HG02973 (cell line): ENCODE measurements around the gene ARF1.
"Not testable (repeated sequence)": the region's sequence is repeated elsewhere in the genome, so short reads cannot be mapped to it uniquely, and the experiment has no call there.

Source experiments
- ATAC-seq: cut with Tn5 transposase; IDR thresholded peaks from one replicate; pipeline ENCODE4 v1.9.1; 2021; ENCODE audit warnings: moderate library complexity; ENCODE audit not compliant: unreplicated experiment

ARF1 gene

DNA sequence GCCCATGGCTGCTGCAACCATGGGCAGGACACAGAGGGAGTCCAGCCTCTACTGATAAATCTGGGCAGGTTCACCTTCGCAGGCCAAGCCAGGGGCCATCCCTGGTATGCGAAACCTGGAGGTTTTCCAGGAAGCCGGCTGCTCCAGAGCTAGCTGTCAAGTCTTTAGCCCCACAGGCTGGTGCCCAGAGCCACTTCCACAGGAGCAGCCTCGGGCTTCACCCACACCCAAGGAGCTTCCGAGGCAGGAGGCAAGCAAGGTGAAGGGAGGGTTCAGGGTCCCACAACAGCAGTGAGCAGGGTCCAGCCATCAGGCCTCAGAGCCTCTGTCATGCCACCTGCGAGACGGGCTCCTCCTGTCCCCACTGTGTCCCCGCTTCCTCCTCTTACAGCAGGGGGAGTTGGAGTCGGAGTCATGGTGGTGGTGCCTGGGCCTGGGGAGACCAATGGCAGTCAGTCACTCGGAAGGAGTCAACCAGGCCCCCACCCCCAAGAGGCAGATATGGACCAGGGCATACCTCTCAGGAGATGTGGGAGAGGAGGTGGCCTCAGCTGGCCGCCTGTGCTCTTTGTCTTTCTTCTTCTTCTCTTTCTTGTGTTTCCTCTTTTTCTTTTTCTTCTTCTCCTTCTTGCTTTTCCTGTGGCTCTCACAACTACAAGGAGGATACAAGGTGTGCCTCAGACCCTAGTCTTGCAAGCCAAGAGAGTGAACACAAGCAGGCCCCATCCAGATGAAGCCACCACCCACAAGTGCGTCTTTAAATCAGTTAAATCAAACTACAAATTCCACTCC lies 18.5 kb downstream of the ARF1 start:
- no peak for ATAC-seq

DNA sequence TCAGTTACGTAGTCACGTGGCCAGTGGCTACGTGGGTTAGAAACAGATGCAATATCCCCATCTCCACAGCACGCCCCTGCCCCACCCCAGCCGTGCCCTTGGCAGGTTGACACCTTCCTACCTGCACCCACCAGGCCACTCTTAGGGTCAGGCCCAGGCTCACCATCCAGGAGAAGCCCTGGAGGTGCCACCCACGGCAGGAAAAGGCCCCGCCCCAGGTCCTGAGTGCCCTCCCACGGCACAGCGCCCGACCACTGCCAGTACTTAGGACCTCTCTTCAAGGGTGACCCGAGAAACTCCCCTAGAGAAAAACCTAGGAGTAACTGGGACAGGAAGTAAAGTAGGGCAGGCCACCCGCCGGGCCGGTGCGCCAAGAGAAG lies 19.1 kb downstream of the ARF1 start:
- no peak for ATAC-seq

DNA sequence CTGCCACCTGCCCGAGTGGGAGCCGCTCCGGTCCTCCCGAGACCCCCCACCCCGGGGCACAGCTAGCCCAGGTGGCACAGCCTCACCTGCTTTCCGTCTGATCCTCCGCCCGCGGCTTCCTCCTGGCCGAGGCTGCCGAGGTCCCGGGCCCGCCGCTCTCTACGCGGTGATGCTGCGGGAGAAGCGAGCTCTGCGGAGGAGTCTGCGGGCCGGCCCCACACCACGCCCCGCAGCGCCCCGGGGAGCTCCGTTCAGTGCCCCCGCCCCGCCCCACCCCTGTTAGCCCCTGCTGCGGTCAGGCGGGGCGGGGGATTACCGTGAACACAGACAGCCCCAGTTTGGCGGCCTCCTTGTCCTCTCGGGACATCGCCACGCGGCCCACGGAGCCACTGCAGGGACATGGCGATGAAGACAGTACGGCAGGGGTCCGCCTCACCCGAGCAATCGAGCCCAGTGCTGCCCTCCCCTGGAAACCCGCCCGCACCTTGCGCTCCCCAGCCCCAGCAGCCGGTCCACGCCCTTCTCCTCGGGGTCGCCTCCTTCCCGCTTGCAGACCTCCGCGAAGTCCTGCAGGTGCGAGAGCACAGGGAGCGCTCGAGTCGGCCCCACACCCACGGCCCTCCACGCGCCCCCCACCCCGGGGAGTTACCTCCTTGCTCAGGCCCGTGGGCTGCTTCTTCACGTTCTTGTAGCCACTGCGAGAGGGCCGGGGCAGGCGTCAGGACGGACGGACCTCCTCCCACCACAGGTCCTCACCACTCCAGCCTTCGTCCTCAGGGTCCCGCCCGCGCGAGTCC lies 19.7 kb downstream of the ARF1 start:
- ATAC-seq = peak; percentile 23

DNA sequence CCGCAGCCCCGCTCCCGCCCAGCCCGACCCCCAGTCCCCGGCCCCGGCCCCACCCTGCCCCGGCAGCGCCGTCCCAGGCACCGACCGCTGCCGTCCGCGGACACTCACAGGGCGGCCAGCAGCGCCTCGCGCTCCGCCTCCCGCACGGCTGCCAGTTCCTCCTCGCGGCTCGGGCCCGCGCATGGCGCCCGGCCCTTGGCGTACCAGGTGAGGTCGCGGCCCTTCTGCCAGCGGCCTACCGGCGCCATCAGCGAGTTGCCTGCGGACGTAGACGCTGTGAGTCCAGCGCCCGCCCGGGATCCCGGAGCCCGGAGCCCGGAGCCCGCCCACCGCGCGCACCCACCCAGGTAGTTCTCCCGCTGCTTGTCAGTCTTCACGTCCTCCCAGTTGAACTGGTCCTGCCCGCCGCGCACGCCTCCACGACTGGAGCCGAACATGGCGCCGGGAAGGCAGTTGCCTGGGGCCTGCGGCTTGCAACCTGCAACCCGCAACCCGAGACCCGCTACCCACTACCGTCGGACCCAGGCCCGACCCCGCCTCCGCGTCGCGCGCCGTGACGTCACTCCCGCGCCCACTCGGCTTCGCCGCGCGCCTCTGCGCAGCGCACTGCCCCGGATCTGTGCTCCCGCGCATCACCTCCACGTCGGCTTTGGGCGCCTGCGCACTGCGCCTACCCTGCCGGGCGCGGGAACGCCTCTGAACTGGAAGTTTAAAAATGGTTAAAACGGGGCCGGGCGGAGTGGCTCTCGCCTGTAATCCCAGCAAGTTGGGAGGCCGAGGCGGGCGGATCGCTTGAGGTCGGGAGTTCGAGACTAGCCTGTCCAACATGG lies 20.5 kb downstream of the ARF1 start, which contains the start of gene C1orf35:
Gene C1orf35, minus strand, starts transcription at position 535 of the 830 bp plus-strand sequence. Its CDS starts 98 bp downstream, at position 437.
- peak; percentile 59 for ATAC-seq

- ATAC-seq = no peak
These were observed 22.2 kb downstream of the ARF1 start for GRCh38 chr1:228104526-228105269.

DNA sequence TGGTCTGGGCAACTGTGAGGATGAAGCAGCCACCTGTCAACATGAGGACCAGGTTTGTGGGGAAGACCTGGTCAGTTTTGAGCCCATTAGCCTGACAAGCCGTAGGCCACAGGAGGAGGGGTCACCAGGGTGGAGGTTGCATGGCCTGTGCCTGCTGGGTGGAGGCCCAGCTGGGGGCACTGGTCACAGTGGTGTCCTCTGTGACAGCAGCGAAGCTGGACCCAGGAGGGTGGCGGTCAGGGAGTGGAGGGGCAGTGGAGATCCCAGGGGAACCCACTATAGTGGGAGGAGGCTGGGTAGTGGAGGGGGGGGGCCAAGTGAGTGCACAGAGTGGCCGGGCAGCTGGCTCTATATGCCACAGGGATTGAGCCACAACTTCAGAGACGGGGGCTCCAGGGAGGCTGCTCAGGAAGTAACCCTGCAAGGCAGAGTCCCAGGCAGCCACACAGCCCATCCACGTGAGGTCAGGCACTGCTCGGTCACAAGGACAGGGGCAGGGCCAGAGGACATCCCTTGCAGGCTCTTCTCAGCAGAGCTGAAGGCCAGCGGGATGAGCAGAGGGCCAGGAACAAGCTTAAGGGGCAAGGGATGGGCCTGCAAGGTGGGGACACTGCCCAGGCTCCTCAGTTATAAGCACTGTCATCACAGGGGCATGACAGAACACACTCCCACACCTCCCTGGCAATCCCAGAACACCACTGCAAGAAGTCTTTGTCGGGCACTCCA lies 22.9 kb downstream of the ARF1 start:
- ATAC-seq = no peak

DNA sequence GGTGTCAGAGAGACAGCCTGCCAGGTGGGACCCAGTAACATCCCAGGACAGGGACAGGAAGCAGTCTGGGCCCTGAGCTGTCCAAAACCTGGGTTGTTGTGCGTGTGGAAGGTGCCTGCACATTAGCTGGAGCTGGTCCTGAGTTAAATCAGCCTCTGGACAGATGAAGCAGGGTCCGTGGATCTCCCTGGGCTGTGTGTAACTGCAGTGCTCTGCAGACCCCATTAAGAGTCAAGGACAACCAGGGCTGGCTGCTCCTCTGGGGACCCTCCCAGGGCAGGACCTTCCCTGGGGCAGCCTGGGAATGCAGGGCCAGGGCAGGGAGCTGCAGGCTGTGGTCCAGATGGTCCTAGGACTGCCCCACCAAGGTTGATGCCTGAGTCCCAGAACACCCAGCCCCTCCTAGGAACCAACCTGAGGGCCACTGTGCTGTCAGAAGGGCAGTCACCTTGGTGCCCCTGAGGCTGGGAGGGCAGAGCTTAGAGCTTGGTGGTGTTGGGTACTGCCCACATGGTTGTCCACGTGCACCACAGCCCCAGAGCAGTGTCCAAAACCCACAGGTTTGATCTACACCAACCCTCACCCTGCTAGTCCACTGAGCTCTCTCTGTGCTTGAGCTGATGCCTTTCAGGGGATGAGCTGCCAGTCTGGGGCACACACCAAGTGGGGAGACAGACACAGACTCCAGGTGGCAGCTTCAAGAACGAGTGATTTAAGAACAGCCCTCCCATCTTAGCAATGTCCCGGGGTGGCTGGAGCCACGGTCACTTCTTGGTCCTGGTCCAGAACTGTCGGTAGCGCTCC lies 23.7 kb downstream of the ARF1 start:
- no peak for ATAC-seq

- no peak for ATAC-seq
These were observed 24.2 kb downstream of the ARF1 start for GRCh38 chr1:228106800-228107054.

DNA sequence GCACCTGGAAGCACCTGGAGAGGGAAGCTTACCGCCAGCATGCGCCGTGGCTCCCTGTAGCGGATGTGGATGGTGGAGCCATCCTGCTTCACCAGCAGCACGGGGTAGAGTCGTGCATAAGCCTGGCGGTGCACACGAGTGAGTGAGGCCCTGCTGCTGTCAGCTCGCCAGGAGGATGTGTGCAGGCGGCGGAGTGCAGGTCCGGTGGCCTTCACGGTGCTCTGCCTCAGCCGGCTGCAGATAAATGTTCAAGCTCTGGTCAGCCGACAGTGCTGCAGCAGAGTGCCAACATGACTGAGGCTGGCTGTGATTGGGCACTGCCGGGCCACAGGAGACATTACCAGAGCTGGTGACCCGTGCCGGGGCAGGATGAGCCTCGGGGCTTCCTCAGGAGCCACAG lies 25.1 kb downstream of the ARF1 start:
- no peak for ATAC-seq

DNA sequence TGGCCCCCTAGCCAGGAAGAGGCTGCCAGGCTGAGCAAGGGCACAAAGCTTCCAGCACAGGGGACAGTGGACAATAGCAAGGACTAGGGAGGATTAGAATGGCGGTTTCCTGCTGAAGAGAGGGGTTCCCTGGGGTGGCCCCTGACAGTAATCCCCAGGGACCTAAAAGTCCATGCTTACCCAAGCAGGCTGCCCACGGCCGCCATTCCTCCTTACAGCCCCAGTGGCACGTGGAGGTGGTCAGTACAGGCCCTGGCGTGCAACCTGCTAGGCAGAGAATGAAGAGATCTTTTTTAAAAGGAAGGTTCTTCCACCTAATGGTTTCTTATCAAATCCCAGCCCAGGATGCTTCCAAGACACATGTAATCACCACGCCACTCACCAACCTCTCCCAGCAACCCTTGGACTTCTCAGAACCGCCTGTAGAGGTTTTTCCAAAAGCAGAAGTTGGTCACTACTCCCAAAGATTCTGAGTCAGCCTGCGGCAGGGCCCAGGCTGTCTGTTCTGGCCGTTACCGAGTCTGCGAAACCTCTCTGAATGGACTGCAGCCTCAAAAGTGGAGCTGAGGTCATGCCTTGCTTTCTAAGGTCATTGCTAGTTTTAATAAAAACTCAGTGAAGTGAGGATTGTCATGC lies 25.7 kb downstream of the ARF1 start:
- ATAC-seq = no peak

DNA sequence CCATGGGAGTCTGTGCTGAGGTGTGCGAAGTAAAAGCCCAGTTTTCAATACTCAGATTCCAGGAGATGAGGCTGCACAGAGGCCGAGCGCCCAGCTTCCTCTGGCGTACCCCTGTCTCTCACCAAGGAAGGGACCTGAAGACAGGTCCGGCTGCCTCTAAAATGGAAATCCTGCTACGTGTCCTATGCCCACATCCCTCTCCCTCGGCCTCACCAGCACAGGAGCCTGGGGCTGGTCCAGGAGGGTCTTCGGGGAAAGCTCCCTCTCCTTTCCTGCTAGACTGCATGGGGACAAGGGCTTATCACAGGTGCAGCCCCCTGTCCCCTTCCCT lies 26.2 kb downstream of the ARF1 start:
- ATAC-seq = no peak

DNA sequence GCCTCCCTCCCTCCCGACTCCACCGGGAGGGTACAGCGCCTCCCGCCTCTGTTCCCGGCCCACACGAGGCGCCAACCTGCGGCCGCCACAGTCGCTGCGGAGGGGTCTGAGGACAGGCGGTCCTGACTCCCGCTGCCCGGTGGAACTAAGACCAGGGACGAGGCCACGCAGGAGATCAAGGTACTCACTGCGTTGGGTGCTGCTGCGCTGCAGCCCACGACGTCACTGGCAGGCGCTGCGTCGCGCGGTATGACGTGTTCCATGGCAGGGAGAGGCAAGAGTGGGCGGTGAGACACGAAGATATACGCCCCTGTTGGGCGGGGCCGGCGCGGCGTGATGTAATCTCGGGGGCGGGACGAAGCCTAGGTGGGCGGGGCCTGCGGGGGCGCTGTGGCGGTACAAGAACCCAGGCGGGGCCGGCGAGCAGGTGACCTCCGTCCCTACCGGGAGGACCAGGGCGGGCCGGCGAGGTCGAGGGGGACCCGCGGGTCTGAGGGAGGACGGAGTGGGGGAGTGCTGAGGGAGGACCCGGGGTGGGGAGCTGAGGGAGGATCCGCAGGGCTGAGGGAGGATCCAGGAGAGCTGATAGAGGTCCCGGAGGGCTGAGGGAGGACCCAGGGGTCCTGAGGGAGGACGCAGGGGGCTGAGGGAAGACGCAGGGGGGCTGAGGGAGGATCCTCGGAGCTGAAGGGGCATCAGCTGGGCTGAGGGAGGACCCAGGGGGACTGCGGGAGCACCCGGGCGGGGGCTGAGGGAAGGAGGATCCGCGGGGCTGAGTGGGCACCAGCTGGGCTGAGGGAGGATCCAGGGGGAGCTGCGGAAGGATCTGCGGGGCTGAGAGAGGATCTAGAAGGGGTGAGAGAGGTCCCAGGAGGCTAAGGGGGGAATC lies 26.8 kb downstream of the ARF1 start, which contains the start of gene MRPL55:
Gene MRPL55, minus strand, starts transcription at position 227 of the 889 bp plus-strand sequence. CDS start 1,039 bp downstream, outside the sequence.
- peak; percentile 75 for ATAC-seq

GRCh38 chr1:228109962-228110488 lies 27.5 kb downstream of the ARF1 start:
- no peak for ATAC-seq

- ATAC-seq = no peak
These were observed 28.0 kb downstream of the ARF1 start for GRCh38 chr1:228110556-228110955.

DNA sequence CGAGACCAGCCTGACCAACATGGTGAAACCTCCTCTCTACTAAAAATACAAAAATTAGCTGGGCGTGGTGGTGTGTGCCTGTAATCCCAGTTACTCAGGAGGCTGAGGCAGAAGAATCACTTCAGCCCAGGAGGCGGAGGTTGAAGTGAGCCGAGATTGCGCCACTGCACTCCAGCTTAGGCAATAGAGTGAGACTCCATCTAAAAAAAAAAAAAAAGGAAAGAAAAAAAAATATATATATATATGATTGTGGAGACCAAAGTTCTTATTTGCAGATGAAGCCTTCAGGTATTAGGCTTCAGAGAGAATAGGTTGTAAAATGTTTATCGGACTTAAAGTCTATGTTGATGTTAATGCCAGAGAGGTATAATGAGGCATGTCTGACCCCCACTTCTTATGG lies 28.8 kb downstream of the ARF1 start:
- not testable (repeated sequence) for ATAC-seq

DNA sequence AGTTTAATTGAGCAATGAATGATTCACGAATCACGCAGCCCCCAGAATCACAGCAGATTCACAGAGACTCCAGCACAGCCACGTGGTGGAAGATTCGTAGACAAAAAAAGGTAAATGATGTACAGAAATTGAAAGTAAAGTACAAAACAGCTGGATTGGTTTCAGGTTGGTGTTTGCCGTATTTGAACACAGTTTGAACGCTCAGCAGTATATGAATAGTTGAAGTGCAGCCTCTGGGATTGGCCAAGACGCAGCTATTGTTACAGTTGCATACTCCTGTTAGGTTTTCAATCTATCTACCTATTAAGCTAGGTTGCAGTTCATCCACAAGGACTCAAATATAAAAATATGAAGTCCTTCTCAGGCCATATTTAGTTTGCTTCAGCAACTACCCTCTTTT lies 29.7 kb downstream of the ARF1 start:
- ATAC-seq = no peak

DNA sequence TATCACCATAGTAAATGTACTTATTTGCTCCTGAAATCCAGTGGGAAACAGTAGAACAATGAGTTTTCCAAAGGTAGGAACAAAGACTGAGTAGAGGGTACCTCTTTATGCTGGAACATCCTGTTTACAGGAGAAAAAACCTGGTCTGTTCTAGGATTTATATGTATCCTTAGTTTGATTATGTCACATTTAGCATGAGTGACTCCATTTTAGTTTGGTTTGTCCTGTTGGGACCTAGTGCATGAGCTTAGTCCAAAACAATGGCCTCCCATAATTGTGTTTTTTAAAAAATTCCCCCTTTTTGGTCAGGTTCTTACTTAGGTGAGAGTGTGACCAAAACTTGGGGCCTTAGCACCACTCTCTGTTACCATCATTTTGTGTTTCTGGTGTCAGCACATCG lies 30.1 kb downstream of the ARF1 start:
- ATAC-seq = no peak

DNA sequence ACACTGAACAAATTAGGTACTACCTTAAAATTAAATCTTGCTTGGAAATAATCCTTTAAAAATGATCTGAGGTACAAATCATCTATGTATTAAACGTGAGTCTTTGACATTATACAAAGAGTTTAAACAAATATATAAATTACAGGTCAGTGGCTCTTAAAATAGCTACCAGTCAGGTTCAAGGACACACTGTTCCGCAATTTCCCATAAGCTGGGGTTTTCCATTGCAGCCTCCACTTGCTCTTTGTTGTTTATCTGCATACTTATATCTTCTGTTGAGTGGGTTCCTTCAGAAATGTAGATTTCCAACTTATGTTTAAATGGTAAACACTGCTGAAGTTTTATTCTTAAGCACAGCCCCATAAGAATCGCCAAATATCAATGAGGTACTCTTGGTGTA lies 32.3 kb downstream of the ARF1 start:
- ATAC-seq = no peak
